DOHH2 (cell line): Measurements from ENCODE around the gene PGS1.

Source experiments
- H3F3A ChIP-seq: fragments of 200-600 bp; sonication (generic), shearing (Covaris generic); 2 replicates; pipeline ENCODE4 v1.6.0; 2016; ENCODE audit warnings: antibody characterized with exemption, mild to moderate bottlenecking; ENCODE audit not compliant: control insufficient read depth, insufficient read depth
- H3K27ac ChIP-seq: fragments of 200-600 bp; sonication (generic); 2 replicates; pipeline ENCODE4 v1.5.1; 2014; ENCODE audit warnings: low read depth, mild to moderate bottlenecking, low read length, moderate library complexity
- H3K27me3 ChIP-seq: fragments of 200-600 bp; sonication (generic); 2 replicates; pipeline ENCODE4 v1.6.1; 2014; ENCODE audit warnings: mild to moderate bottlenecking, low read length, mixed read lengths; ENCODE audit not compliant: control insufficient read depth
- H3K36me3 ChIP-seq: fragments of 200-600 bp; sonication (generic); 2 replicates; pipeline ENCODE4 v1.6.1; 2014; ENCODE audit warnings: mild to moderate bottlenecking, low read length, moderate library complexity, mixed read lengths; ENCODE audit not compliant: control insufficient read depth
- H3K4me1 ChIP-seq: fragments of 200-600 bp; sonication (generic); 2 replicates; pipeline ENCODE4 v1.6.1; 2014; ENCODE audit warnings: mild to moderate bottlenecking, low read length, mixed read lengths; ENCODE audit not compliant: control insufficient read depth
- H3K4me2 ChIP-seq: fragments of 200-600 bp; sonication (generic); 2 replicates; pipeline ENCODE4 v1.6.0; 2014; ENCODE audit warnings: mild to moderate bottlenecking, low read length, moderate library complexity
- H3K4me3 ChIP-seq: fragments of 200-600 bp; sonication (generic); 2 replicates; pipeline ENCODE4 v1.5.1; 2014; ENCODE audit warnings: mild to moderate bottlenecking, low read length, mixed read lengths
- H3K79me2 ChIP-seq: fragments of 200-600 bp; sonication (generic); 2 replicates; pipeline ENCODE4 v1.6.1; 2014; ENCODE audit warnings: mild to moderate bottlenecking, low read length, mixed read lengths; ENCODE audit not compliant: control insufficient read depth
- H3K9me2 ChIP-seq: fragments of 200-600 bp; sonication (generic); replicated peaks from 2 replicates; pipeline ENCODE4 v1.6.1; 2014; ENCODE audit warnings: mild to moderate bottlenecking, low read length, mixed read lengths; ENCODE audit not compliant: control insufficient read depth
- H3K9me3 ChIP-seq: fragments of 200-600 bp; sonication (generic); 2 replicates; pipeline ENCODE4 v1.6.1; 2014; ENCODE audit warnings: antibody characterized with exemption, low read length, mixed read lengths; ENCODE audit not compliant: control insufficient read depth, insufficient read depth
- H4K20me1 ChIP-seq: fragments of 200-600 bp; sonication (generic); 2 replicates; pipeline ENCODE4 v1.6.0; 2014; ENCODE audit warnings: low read depth, mild to moderate bottlenecking, antibody characterized with exemption, low read length, moderate library complexity; ENCODE audit not compliant: control insufficient read depth, insufficient read depth
- EZH2phosphoT487 ChIP-seq: fragments of 200-600 bp; sonication (generic); IDR thresholded peaks from 2 replicates; pipeline ENCODE4 v1.6.1; 2017; ENCODE audit warnings: borderline replicate concordance, mild to moderate bottlenecking, antibody characterized with exemption, low read length, moderate library complexity, mixed read lengths
- TF ChIP-seq, protein P1 (sequence below): fragments of 200-600 bp; sonication (generic); IDR thresholded peaks from one replicate; pipeline ENCODE4 v1.5.1; 2014; ENCODE audit warnings: antibody characterized with exemption, mild to moderate bottlenecking, low read depth, low read length; ENCODE audit not compliant: poor library complexity, severe bottlenecking

Gene PGS1

DNA sequence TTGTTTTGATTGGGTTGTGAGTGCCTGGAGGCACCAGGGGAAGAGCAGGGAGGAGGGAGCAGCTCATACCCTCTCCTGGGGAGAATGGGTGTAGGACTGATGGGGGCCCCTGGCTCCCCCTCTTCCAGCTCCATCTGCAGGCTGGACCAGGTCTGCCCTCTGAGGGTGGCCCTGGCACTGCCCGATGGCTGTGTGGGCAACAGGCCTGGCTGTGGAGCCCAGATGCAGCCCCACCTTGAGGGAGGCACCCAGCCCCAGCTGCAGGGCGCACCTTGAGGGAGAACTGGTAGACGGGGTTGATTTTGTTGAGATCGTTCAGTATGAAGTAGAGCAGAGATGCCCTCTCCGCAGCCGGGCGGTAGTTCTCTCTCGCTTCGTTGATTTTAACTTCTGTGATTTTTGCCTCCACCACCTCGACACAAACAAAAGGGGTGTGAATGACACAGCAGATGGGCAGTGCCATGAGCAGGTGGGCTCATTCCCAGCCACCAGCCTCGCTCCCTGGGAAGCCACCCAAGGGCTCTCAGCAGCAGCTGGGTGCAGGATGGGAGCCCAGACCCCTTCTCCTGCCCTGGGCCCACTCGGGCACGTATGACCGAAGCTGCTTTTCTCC lies 71.6 kb downstream of the PGS1 start:
- TF ChIP-seq, protein P1, sequence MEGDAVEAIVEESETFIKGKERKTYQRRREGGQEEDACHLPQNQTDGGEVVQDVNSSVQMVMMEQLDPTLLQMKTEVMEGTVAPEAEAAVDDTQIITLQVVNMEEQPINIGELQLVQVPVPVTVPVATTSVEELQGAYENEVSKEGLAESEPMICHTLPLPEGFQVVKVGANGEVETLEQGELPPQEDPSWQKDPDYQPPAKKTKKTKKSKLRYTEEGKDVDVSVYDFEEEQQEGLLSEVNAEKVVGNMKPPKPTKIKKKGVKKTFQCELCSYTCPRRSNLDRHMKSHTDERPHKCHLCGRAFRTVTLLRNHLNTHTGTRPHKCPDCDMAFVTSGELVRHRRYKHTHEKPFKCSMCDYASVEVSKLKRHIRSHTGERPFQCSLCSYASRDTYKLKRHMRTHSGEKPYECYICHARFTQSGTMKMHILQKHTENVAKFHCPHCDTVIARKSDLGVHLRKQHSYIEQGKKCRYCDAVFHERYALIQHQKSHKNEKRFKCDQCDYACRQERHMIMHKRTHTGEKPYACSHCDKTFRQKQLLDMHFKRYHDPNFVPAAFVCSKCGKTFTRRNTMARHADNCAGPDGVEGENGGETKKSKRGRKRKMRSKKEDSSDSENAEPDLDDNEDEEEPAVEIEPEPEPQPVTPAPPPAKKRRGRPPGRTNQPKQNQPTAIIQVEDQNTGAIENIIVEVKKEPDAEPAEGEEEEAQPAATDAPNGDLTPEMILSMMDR, result no peak
- TF ChIP-seq EZH2phosphoT487, result no peak
- no peak overlapping the region for H3K27ac ChIP-seq
- no peak overlapping the region for H3K4me2 ChIP-seq

DNA sequence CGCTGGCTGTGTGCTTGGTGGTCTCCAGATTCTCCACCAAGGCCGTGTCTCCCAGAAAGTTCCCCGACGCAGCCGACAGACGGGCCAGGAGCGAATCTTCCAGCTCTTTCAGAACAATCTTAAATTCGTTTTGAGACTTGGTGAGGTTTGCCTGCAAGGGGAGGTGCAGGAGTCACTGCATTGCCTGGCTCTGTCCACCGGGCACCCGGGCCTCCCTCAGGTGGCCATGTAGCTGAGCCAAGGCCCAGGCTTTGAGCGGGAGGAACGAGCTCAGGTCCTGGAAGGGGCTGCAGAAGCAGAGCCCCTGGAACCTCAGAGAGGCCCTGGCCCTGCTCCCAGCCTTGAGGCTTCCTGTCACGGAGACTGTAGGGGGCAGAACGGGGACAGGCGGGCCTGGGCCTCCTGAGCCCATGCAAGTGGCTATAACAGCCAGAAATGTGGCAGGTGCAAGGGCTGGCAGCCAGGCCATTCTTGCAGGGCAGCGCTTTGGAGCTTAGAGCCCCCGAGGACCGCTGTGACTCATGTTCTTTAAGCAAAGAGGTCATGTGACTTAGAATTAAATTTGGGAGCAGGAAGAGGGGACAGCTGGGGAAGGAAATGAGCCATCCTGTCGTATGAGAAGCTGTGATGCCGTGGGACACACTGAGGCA lies 72.4 kb downstream of the PGS1 start:
- Histone ChIP-seq H3F3A (no peaks in the 10 kb centered on the region), H3K4me2 (peak overlapping the region; percentile 26), H3K9me3 (no peaks in the 10 kb centered on the region), H3K36me3 (no peaks in the 10 kb centered on the region), H3K4me1 (peaks cover 9% of the 10 kb centered on the region), H3K9me2 (no peaks in the 10 kb centered on the region), H3K79me2 (no peaks in the 10 kb centered on the region), H3K4me3 (no peak overlapping the region), H3K27me3 (no peaks in the 10 kb centered on the region), H3K27ac (no peak overlapping the region), H4K20me1 (no peaks in the 10 kb centered on the region)
- no peak for TF ChIP-seq EZH2phosphoT487
- TF ChIP-seq, protein P1, result no peak

More for the DNA sequence above, 71.6 kb downstream of the PGS1 start:
- Histone ChIP-seq H3K79me2 (no peaks in the 10 kb centered on the region), H3K4me1 (peaks cover 9% of the 10 kb centered on the region), H3K4me3 (no peak overlapping the region), H3K27me3 (no peaks in the 10 kb centered on the region), H3K9me3 (no peaks in the 10 kb centered on the region), H3K9me2 (no peaks in the 10 kb centered on the region), H3K36me3 (no peaks in the 10 kb centered on the region), H3F3A (no peaks in the 10 kb centered on the region), H4K20me1 (no peaks in the 10 kb centered on the region)

DNA sequence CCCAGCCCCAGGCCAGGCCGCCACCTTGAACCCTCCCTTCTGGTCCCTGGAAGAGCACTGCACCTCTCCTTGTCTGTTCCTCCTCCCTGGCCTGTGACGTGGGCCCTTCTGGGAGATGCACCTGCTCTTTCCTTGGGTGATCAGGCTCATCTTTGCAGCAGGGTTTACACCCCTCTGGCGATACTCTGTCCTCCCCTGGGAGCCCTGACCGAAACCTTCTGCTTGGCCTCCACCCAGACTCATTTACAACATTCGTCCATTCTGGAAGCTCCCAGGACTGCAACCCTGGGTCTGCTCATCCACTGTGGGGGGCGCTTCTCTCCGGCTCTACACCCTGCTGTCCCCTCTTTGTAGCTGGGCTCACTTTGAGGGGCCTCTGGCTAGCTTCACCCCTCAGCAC lies 73.3 kb downstream of the PGS1 start:
- Histone ChIP-seq H3K79me2 (no peaks in the 10 kb centered on the region), H3K4me2 (no peak overlapping the region), H3K27ac (no peak overlapping the region), H3K4me1 (peaks cover 9% of the 10 kb centered on the region), H3K4me3 (no peak overlapping the region), H3K36me3 (no peaks in the 10 kb centered on the region), H3K9me3 (no peaks in the 10 kb centered on the region), H3K27me3 (no peaks in the 10 kb centered on the region), H3K9me2 (no peaks in the 10 kb centered on the region), H4K20me1 (no peaks in the 10 kb centered on the region), H3F3A (no peaks in the 10 kb centered on the region)
- TF ChIP-seq, protein P1, result no peak
